ENCODE results near the gene CHST12. TPM values are rescaled to one million over a fixed set of nuclear protein-coding genes. Genes with fewer than 3 reads are reported as not detected.

Gene CHST12
- total RNA-seq, 1 donor from 2014 or later, result 16.7 TPM

GRCh38 chr7:2470204-2471021 is 67.0 kb downstream of the CHST12 start:
- Mint-ChIP-seq H3K9me3 (ENCODE audit: low read depth) (no peaks in the 10 kb centered on the region), H3K27me3 (peaks cover 8% of the 10 kb centered on the region), H3K27ac (no peak overlapping the region), H3K4me1 (ENCODE audit: low read depth) (no peaks in the 10 kb centered on the region), H3K36me3 (ENCODE audit: insufficient read depth) (no peaks in the 10 kb centered on the region), H3K4me3 (ENCODE audit: low read depth) (no peak overlapping the region)
- DNase-seq (ENCODE audit: low spot score, unreplicated experiment), result no peak
- TF ChIP-seq, protein P1, sequence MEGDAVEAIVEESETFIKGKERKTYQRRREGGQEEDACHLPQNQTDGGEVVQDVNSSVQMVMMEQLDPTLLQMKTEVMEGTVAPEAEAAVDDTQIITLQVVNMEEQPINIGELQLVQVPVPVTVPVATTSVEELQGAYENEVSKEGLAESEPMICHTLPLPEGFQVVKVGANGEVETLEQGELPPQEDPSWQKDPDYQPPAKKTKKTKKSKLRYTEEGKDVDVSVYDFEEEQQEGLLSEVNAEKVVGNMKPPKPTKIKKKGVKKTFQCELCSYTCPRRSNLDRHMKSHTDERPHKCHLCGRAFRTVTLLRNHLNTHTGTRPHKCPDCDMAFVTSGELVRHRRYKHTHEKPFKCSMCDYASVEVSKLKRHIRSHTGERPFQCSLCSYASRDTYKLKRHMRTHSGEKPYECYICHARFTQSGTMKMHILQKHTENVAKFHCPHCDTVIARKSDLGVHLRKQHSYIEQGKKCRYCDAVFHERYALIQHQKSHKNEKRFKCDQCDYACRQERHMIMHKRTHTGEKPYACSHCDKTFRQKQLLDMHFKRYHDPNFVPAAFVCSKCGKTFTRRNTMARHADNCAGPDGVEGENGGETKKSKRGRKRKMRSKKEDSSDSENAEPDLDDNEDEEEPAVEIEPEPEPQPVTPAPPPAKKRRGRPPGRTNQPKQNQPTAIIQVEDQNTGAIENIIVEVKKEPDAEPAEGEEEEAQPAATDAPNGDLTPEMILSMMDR (IDR thresholded peaks at IDR 0.05; ENCODE audit: unreplicated experiment), result no peak

DNA sequence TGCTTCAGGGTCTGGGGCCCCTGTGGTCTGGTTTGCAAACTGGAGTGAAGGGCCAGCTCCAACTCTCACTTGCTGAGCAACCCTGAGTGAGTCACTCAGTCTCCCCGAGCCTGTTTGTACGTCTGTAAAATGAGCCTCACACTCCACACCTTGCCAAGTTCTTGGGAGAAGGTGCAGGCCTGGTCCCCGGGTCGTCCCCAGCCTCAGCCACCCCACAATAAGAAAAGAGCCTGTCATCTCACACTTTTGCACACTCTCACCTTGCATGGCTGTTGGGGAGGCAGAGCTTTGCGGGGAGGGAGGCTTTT is 67.6 kb downstream of the CHST12 start:
- no peak for DNase-seq (ENCODE audit: low spot score, unreplicated experiment)
- TF ChIP-seq, protein P1 (IDR thresholded peaks at IDR 0.05; ENCODE audit: unreplicated experiment), result no peak
- Mint-ChIP-seq H3K4me1 (ENCODE audit: low read depth) (no peaks in the 10 kb centered on the region), H3K9me3 (ENCODE audit: low read depth) (no peaks in the 10 kb centered on the region), H3K27me3 (peaks cover 7% of the 10 kb centered on the region), H3K27ac (no peak overlapping the region), H3K36me3 (ENCODE audit: insufficient read depth) (no peaks in the 10 kb centered on the region), H3K4me3 (ENCODE audit: low read depth) (no peak overlapping the region)

DNA sequence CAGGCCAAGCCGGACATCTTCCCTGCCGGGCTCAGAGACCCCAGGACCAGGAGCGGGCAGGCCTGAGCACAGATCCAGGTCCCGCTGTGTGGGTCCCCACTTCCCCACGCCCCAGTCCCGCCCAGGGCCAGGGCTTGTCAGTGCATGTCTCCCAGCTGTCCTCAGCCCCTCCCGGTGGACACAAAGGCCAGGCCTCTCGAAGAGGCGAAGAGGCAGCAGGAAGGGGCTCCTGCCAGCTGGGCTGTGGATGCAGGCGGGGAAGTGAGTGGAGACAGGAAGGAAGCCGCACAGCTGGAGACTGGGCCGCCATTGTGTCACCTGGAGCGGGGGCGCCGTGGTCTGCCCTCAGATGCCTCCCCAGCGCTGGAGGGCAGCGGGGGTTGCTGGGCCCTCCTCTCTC is 68.0 kb downstream of the CHST12 start:
- no peaks in the 10 kb centered on the region for H3K36me3 Mint-ChIP-seq (ENCODE audit: insufficient read depth)
- H3K9me3 Mint-ChIP-seq (ENCODE audit: low read depth), result no peaks in the 10 kb centered on the region
- no peaks in the 10 kb centered on the region for H3K4me1 Mint-ChIP-seq (ENCODE audit: low read depth)
- TF ChIP-seq, protein P1 (IDR thresholded peaks at IDR 0.05; ENCODE audit: unreplicated experiment), result no peak
- DNase-seq (ENCODE audit: low spot score, unreplicated experiment), result no peak
- peaks cover 6% of the 10 kb centered on the region for H3K27me3 Mint-ChIP-seq
- H3K27ac Mint-ChIP-seq, result no peak overlapping the region
- no peak overlapping the region for H3K4me3 Mint-ChIP-seq (ENCODE audit: low read depth)

DNA sequence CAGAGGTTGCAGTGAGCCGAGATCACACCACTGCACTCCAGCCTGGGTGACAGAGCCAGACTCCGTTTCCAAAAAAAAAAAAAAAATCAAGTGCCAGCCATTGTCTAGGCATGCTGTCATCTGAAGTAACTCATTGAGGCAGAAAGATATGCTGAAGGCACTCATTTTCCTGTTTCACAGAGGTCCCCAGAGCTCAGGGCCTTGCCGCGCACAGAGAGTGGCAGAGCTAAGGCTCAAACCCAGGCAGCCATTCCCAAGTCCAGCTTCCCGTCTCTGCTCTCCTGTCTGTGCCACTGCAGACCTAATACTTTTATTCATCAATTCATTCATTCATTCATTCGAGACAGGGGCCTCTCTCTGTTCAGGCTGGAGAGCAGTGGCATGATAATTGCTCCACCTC is 69.3 kb downstream of the CHST12 start:
- H3K27me3 Mint-ChIP-seq, result peaks cover 6% of the 10 kb centered on the region
- no peaks in the 10 kb centered on the region for H3K36me3 Mint-ChIP-seq (ENCODE audit: insufficient read depth)
- no peak overlapping the region for H3K27ac Mint-ChIP-seq
- TF ChIP-seq, protein P1 (IDR thresholded peaks at IDR 0.05; ENCODE audit: unreplicated experiment), result no peak
- H3K4me3 Mint-ChIP-seq (ENCODE audit: low read depth), result no peak overlapping the region
- no peaks in the 10 kb centered on the region for H3K9me3 Mint-ChIP-seq (ENCODE audit: low read depth)
- no peak for DNase-seq (ENCODE audit: low spot score, unreplicated experiment)
- no peaks in the 10 kb centered on the region for H3K4me1 Mint-ChIP-seq (ENCODE audit: low read depth)

DNA sequence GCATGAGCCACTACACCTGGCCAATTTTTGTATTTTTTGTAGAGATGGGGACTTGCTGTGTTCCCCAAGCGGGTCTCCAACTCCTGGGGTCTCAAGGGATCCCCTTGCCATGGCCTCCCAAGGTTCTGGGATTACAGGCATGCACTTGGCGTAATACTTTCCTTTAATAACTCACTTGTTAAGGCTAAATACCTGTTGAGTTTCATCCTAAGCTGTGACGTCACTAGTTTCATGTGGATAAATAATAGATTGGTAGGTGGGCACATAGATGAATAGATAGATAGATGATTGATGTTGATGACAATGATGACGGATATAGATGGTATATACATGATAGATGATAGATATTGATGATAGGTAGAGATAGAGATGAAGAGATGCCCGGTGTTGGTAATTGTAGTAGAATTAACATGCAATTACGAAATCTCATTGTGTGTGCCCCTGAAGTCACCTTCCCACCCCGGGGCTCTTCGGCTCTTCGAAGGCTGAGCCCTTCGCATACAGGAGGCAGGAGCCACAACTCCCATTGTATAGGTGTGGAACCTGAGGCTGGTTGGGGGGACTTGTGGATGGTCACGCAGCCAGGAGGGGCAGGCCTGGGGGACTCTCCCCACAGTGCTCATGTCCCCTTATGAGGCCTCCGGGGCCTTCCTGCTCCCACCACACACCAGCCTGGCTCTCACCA is 70.2 kb downstream of the CHST12 start:
- no peak for DNase-seq (ENCODE audit: low spot score, unreplicated experiment)
- H3K27me3 Mint-ChIP-seq, result peaks cover 6% of the 10 kb centered on the region
- no peak overlapping the region for H3K27ac Mint-ChIP-seq
- TF ChIP-seq, protein P1 (IDR thresholded peaks at IDR 0.05; ENCODE audit: unreplicated experiment), result no peak
- H3K4me1 Mint-ChIP-seq (ENCODE audit: low read depth), result no peaks in the 10 kb centered on the region
- no peak overlapping the region for H3K4me3 Mint-ChIP-seq (ENCODE audit: low read depth)
- H3K36me3 Mint-ChIP-seq (ENCODE audit: insufficient read depth), result no peaks in the 10 kb centered on the region
- no peaks in the 10 kb centered on the region for H3K9me3 Mint-ChIP-seq (ENCODE audit: low read depth)

Data from progenitor cell of endocrine pancreas (in vitro differentiated cells).